NCI-H2081 (cell line): ENCODE data around the gene PALLD.
"Not testable (repeated sequence)": the region's sequence is repeated elsewhere in the genome, so short reads cannot be mapped to it uniquely, and the experiment has no call there.

ENCODE experiments used
- DNase-seq, 2 experiments: peaks; one replicate each; lab custom pipeline; 2025; lab: John Stamatoyannopoulos, UW

Gene PALLD

GRCh38 chr4:168677063-168677462 is 180.2 kb downstream of the PALLD start:
- DNase-seq: peak; percentile 13 to 54

GRCh38 chr4:168677879-168678278 is 181.0 kb downstream of the PALLD start:
- DNase-seq: no peak

- no peak for DNase-seq
Observed at GRCh38 chr4:168678751-168679366, 182.0 kb downstream of the PALLD start.

- no peak for DNase-seq
Observed at GRCh38 chr4:168679397-168679796, 182.5 kb downstream of the PALLD start.

- no peak for DNase-seq
Observed at GRCh38 chr4:168679819-168680218, 183.0 kb downstream of the PALLD start.

- DNase-seq: no peak
Observed at GRCh38 chr4:168682898-168683500, 186.1 kb downstream of the PALLD start.

GRCh38 chr4:168683595-168683994 is 186.7 kb downstream of the PALLD start:
- no peak for DNase-seq

- DNase-seq: no peak
Observed at GRCh38 chr4:168685136-168685809, 188.4 kb downstream of the PALLD start.

GRCh38 chr4:168688584-168688983 is 191.7 kb downstream of the PALLD start:
- no peak for DNase-seq

- no peak for DNase-seq
Observed at GRCh38 chr4:168689791-168690190, 192.9 kb downstream of the PALLD start.

- no peak for DNase-seq
Observed at GRCh38 chr4:168690199-168690598, 193.3 kb downstream of the PALLD start.

GRCh38 chr4:168691631-168692369 is 194.9 kb downstream of the PALLD start:
- no peak for DNase-seq

- no peak for DNase-seq
Observed at GRCh38 chr4:168693750-168694490, 197.1 kb downstream of the PALLD start.

- DNase-seq: no peak
Observed at GRCh38 chr4:168694667-168695066, 197.8 kb downstream of the PALLD start.

GRCh38 chr4:168695288-168695687 is 198.4 kb downstream of the PALLD start:
- no peak for DNase-seq

- no peak for DNase-seq
Observed at GRCh38 chr4:168696280-168696679, 199.4 kb downstream of the PALLD start.

- no peak for DNase-seq
Observed at GRCh38 chr4:168696826-168697225, 200.0 kb downstream of the PALLD start.

GRCh38 chr4:168699224-168699878 is 202.5 kb downstream of the PALLD start:
- DNase-seq: peak; percentile 3 to 65

GRCh38 chr4:168701061-168701460 is 204.2 kb downstream of the PALLD start:
- DNase-seq: no peak

- not testable (repeated sequence) for DNase-seq
Observed at GRCh38 chr4:168702581-168703087, 205.8 kb downstream of the PALLD start.

- DNase-seq: no peak
Observed at GRCh38 chr4:168705121-168705520, 208.3 kb downstream of the PALLD start.
